GM10248 (cell line): ENCODE measurements around the gene RUFY4.
"Not testable (repeated sequence)": the region's sequence is repeated elsewhere in the genome, so short reads cannot be mapped to it uniquely, and the experiment has no call there.

Experiments
- CTCF ChIA-PET: fragments of 300-600 bp; sonication (Branson Sonifier 250); formaldehyde crosslinking; extraction: SDS; loops from one replicate; lab custom pipeline; 2021; ENCODE audit warnings: antibody characterized with exemption; lab: Yijun Ruan, JAX
- POLR2A ChIA-PET: fragments of 350-650 bp; sonication (Branson Sonifier 250); formaldehyde crosslinking; extraction: SDS; loops from one replicate; lab custom pipeline; 2020; ENCODE audit warnings: antibody characterized with exemption; lab: Yijun Ruan, JAX
- DNase-seq: peaks from one replicate; pipeline ENCODE4 v3.0.0; 2012; ENCODE audit errors: extremely low spot score
- TF ChIP-seq, protein P1 (sequence below): IDR thresholded peaks from 2 replicates; pipeline ENCODE4 v1.5.1; 2012; ENCODE audit warnings: mild to moderate bottlenecking, low read depth; ENCODE audit errors: extremely low read depth, missing control alignments, control extremely low read depth

The RUFY4 gene

DNA sequence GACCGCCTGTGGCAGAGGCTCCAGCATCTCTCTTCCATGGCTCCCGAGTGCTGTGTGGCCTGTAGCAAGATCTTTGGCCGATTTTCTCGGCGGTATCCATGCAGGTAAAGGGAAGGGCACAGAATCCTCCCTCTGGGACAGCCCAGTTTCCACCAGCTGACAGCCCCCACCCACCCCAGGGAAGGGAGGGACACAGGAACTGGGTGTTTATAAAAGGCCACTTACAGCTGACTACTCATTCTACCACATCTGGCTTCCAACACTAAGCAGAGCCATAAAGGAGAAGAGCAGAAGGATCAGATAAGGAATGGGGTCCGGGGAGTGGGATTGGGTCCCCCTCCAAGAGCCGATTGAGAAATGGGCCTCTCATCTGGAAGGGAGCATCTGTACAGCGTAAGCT is 20.2 kb downstream of the RUFY4 start:
- TF ChIP-seq, protein P1, sequence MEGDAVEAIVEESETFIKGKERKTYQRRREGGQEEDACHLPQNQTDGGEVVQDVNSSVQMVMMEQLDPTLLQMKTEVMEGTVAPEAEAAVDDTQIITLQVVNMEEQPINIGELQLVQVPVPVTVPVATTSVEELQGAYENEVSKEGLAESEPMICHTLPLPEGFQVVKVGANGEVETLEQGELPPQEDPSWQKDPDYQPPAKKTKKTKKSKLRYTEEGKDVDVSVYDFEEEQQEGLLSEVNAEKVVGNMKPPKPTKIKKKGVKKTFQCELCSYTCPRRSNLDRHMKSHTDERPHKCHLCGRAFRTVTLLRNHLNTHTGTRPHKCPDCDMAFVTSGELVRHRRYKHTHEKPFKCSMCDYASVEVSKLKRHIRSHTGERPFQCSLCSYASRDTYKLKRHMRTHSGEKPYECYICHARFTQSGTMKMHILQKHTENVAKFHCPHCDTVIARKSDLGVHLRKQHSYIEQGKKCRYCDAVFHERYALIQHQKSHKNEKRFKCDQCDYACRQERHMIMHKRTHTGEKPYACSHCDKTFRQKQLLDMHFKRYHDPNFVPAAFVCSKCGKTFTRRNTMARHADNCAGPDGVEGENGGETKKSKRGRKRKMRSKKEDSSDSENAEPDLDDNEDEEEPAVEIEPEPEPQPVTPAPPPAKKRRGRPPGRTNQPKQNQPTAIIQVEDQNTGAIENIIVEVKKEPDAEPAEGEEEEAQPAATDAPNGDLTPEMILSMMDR: no peak
- ChIA-PET CTCF (no interaction called here), POLR2A (no interaction called here)
- DNase-seq: peak; percentile 1

DNA sequence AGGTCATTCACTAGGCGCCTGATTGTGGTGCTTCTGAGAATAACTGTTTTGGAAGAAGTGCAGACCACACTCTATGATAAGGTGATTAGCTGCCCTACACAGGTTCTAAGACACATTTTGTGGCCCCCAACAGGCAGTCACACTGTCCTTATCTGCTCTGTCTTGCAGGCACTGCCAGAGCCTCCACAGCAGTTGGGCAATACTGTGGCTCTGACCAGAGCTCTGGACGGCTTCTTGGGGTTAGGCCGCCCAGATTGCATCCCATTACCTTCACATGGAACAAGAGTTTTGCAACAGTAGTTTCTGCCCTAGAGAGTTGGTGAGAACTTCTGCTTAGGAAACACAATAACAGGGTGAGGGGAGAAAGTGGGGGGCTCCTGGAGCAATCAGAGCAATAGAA is 22.7 kb downstream of the RUFY4 start:
- ChIA-PET POLR2A (no interaction called here), CTCF (no interaction called here)
- DNase-seq: peak; percentile 2
- TF ChIP-seq, protein P1: no peak

DNA sequence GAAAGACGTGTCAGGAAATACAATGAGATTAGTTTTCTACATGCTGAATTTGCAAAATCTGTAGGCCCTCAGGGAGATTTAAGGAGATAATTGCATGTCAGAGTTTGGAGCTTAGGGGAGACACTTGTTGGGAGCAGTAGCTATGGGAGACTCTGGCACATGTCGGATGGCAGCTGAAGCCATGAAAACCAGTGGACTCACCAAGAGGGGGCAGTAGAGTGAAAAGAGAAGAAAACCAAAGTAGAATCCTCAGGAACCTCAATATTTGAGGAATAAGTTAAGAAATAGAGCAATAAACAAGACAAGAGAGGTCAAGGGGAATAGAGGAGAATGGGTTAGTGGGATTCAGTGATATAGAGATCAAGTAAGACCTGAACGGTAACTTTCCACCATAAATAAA is 24.8 kb downstream of the RUFY4 start:
- DNase-seq: no peak
- ChIA-PET CTCF (no interaction called here), POLR2A (no interaction called here)
- TF ChIP-seq, protein P1: no peak

DNA sequence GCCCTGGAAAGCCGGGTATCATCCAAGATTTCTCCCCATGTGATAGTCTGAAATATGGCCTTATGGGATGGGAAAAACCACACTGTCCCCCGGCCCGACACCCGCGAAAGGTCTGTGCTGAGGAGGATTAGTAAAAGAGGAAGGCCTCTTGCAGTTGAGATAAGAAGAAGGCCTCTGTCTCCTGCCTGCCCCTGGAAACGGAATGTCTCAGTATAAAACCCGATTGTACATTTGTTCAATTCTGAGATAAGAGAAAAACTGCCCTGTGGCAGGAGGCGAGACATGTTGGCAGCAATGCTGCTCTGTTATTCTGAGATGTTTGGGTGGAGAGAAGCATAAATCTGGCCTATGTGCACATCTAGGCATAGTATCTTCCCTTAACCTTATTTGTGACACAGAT is 26.8 kb downstream of the RUFY4 start:
- TF ChIP-seq, protein P1: no peak
- DNase-seq: no peak
- POLR2A ChIA-PET: no interaction called here
- CTCF ChIA-PET: interaction anchor here (1.3 kb wide), 1 partner anchor 17 kb away, joined by 4 read pairs; no protein-coding TSS in a partner anchor

DNA sequence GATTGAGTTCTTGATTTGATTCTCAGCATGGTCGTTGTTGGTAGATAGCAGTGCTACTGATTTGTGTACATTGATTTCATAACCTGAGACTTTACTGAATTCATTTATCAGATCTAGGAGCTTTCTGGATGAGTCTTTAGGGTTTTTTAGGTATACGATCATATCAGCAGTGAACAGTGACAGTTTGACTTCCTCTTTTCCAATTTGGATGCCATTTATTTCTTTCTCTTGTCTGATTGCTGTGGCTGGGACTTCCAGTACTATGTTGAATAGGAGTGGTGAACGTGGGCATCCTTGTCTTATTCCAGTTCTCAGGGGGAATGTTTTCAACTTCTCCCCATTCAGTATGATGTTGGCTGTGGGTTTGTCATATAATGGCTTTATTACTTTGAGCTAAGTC is 28.9 kb downstream of the RUFY4 start:
- DNase-seq: no peak
- POLR2A ChIA-PET: no interaction called here
- CTCF ChIA-PET: interaction anchor here (0.9 to 1.3 kb wide), 2 partner anchors 23 to 36 kb away, joined by 3 read pairs; no protein-coding TSS in a partner anchor

DNA sequence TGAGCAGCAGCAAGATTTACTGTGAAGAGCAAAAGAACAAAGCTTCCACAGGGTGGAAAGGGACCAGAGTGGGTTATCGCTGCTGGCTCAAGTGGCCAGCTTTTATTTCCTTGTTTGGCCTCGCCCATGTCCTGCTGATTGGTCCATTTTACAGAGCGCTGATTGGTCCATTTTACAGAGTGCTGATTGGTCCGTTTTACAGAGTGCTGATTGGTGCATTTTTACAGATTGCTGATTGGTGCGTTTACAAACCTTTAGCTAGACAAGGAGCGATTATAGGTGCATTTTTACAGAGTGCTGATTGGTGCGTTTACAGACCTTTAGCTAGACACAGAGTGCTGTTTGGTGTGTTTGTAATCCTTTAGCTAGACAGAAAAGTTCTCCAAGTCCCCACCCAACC is 39.8 kb downstream of the RUFY4 start:
- DNase-seq, POLR2A ChIA-PET: not testable (repeated sequence)
- CTCF ChIA-PET: interaction anchor here (1.0 to 1.3 kb wide), 2 partner anchors 40 to 323 kb away, joined by 3 read pairs; partner anchors contain the start of gene RUFY4

More for the DNA sequence above, 28.9 kb downstream of the RUFY4 start:
- TF ChIP-seq, protein P1: no peak

DNA sequence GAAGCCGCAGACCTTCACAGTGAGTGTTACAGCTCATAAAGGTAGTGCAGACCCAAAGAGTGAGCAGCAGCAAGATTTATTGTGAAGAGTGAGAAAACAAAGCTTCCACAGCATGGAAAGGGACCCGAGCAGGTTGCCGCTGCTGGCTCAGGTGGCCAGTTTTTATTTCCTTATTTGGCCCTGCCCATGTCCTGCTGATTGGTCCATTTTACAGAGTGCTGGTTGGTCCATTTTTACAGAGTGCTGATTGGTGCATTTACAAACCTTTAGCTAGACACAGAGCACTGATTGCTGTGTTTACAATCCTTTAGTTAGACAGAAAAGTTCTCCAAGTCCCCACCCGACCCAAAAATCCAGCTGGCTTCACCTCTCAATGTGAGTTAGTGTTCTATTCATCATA is 52.7 kb downstream of the RUFY4 start:
- POLR2A ChIA-PET, DNase-seq: not testable (repeated sequence)
- CTCF ChIA-PET: interaction anchor here (1.0 to 1.3 kb wide), 4 partner anchors 8 to 53 kb away, joined by 3 to 4 read pairs (median 3); partner anchors contain the start of gene RUFY4

DNA sequence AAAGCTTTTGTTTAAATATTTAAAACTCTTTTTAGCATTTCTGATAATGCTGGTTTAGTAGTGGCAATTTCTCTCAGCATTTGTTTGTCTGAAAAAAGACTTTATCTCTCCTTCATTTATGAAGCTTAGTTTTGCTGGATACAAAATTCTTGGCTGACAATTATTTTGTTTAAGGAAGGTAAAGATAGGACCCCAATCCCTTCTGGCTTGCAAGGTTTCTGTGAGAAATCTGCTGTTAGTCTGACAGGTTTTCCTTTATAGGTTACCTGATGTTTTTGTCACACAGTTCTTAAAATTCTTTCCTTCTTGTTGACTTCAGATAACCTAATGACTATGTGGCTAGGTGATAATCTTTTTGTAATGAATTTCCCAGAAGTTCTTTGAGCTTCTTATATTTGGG is 53.2 kb downstream of the RUFY4 start:
- CTCF ChIA-PET: interaction anchor here (1.0 to 1.3 kb wide), 4 partner anchors 9 to 54 kb away, joined by 3 to 4 read pairs (median 3); partner anchors contain the start of gene RUFY4
- POLR2A ChIA-PET, DNase-seq: not testable (repeated sequence)
